Mammary epithelial cell (primary cell): ENCODE measurements around the gene PCNX4.

Experiments
- CTCF ChIP-seq, 2 donors: IDR thresholded peaks in 1 of 2; conservative IDR thresholded peaks in 1 of 2; 2 replicates each; pipeline ENCODE4 v1.5.1; 2011 to 2012; ENCODE audit warnings: inconsistent platforms in 2 of 2, low read length in 2 of 2, mild to moderate bottlenecking in 2 of 2, control low read depth in 1 of 2, low read depth in 1 of 2; ENCODE audit not compliant: insufficient read depth in 1 of 2; ENCODE audit errors: extremely low read depth in 1 of 2
- EZH2 ChIP-seq: IDR thresholded peaks from 2 replicates; pipeline ENCODE4 v1.6.1; 2012; ENCODE audit warnings: low read length, inconsistent platforms, borderline replicate concordance

DNA sequence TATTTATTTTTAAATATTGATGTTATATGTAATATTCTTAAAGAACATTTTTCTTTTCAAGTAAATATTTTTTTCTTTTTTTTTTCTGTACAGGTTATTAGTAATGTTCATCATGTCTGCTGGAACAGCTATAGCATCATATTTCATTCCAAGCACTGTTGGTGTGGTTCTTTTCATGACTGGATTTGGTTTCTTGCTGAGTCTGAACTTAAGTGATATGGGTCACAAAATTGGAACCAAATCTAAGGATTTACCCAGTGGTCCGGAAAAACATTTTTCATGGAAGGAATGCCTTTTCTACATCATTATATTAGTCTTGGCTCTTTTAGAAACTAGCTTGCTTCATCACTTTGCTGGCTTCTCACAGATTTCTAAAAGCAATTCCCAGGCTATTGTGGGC, 23.2 kb downstream of the PCNX4 start:
- TF ChIP-seq EZH2 (no peak), CTCF (conservative IDR thresholded peaks at IDR 0.05 in 1 of 2, IDR thresholded peaks at IDR 0.05 in 1 of 2; ENCODE audit: extremely low read depth in 1 of 2, insufficient read depth in 1 of 2, low read depth in 1 of 2, low read length in 2 of 2) (no peak)
